T-cell (primary cell): Measurements from ENCODE around the gene NEK7. TPM values are rescaled to one million over a fixed set of nuclear protein-coding genes. Genes with fewer than 3 reads are reported as not detected.
"Not testable (repeated sequence)": the region's sequence is repeated elsewhere in the genome, so short reads cannot be mapped to it uniquely, and the experiment has no call there.

Experiments
- ATAC-seq, 4 experiments: fragments of 200-7000 bp in 3 of 4; fragments of 150-1000 bp in 1 of 4; cut with Tn5 transposase; replicated peaks in 1 of 4; 1 replicate in 3 of 4; 2 replicates in 1 of 4; pipeline ENCODE4 v1.10.0; 2021; ENCODE audit warnings: moderate library complexity in 3 of 4, mild to moderate bottlenecking in 2 of 4, moderate number of reproducible peaks in 1 of 4
- CTCF ChIA-PET, 2 donors: fragments of 300-600 bp; sonication (Branson Sonifier 250); formaldehyde crosslinking; loops; one replicate each; lab custom pipeline; 2022; ENCODE audit warnings: antibody characterized with exemption in 2 of 2; lab: Charles Lee
- POLR2A ChIA-PET, 2 donors: fragments of 300-600 bp; sonication (Branson Sonifier 250); formaldehyde crosslinking; loops; one replicate each; lab custom pipeline; 2022; ENCODE audit warnings: antibody characterized with exemption in 2 of 2; lab: Charles Lee
- DNase-seq, 35 experiments: peaks; one replicate each; pipeline versions ENCODE4 v3.0.0 to v3.0.0-alpha.2; 2013 to 2023
- H3K27ac ChIP-seq: one replicate; pipeline ENCODE4 v1.5.1; 2013; ENCODE audit warnings: low read length
- H3K27me3 ChIP-seq, 2 experiments: replicated peaks in 1 of 2; 1 replicate in 1 of 2; 2 replicates in 1 of 2; pipeline versions ENCODE4 v1.6.1 to v1.7.0; 2013; ENCODE audit warnings: low read length in 1 of 2, mixed read lengths in 1 of 2; ENCODE audit not compliant: control insufficient read depth in 2 of 2, insufficient read depth in 2 of 2; ENCODE audit errors: extremely low read depth in 1 of 2
- H3K36me3 ChIP-seq, 2 donors: 1 replicate in 1 of 2; 2 replicates in 1 of 2; pipeline versions ENCODE4 v1.6.1 to v1.7.0; 2013; ENCODE audit warnings: low read length in 1 of 2; ENCODE audit not compliant: control insufficient read depth in 2 of 2, insufficient read depth in 1 of 2; ENCODE audit errors: extremely low read depth in 1 of 2
- H3K4me1 ChIP-seq, 2 experiments: 1 replicate in 1 of 2; 2 replicates in 1 of 2; pipeline versions ENCODE4 v1.6.1 to v1.7.0; 2013; ENCODE audit warnings: low read length in 2 of 2, mixed read lengths in 1 of 2; ENCODE audit not compliant: insufficient read depth in 2 of 2, control insufficient read depth in 1 of 2; ENCODE audit errors: extremely low read depth in 1 of 2
- H3K4me3 ChIP-seq, 2 donors: 1 replicate in 1 of 2; 2 replicates in 1 of 2; pipeline versions ENCODE4 v1.5.1 to v1.7.0; 2013; ENCODE audit warnings: mild to moderate bottlenecking in 2 of 2, low read length in 1 of 2, moderate library complexity in 1 of 2; ENCODE audit not compliant: control insufficient read depth in 1 of 2; ENCODE audit errors: extremely low read depth in 1 of 2
- H3K9me3 ChIP-seq: 2 replicates; pipeline ENCODE4 v1.7.0; 2013
- H3K27ac Mint-ChIP-seq, 2 donors: one replicate each; pipeline ENCODE4 v1.8.0; 2020 to 2021; ENCODE audit warnings: mild to moderate bottlenecking in 2 of 2, mixed read lengths in 2 of 2
- H3K27me3 Mint-ChIP-seq, 2 donors: one replicate each; pipeline ENCODE4 v1.8.0; 2021 to 2022; ENCODE audit warnings: mixed read lengths in 2 of 2
- H3K36me3 Mint-ChIP-seq: one replicate; pipeline ENCODE4 v1.8.0; 2021; ENCODE audit warnings: mixed read lengths
- H3K4me1 Mint-ChIP-seq, 3 donors: one replicate each; pipeline ENCODE4 v1.8.0; 2020 to 2022; ENCODE audit warnings: mixed read lengths in 3 of 3, mild to moderate bottlenecking in 1 of 3
- H3K4me3 Mint-ChIP-seq, 3 donors: one replicate each; pipeline ENCODE4 v1.8.0; 2020 to 2022; ENCODE audit warnings: mild to moderate bottlenecking in 3 of 3, mixed read lengths in 3 of 3, moderate library complexity in 3 of 3
- H3K9me3 Mint-ChIP-seq, 3 donors: one replicate each; pipeline ENCODE4 v1.8.0; 2020 to 2022; ENCODE audit warnings: mixed read lengths in 3 of 3
- WGBS: methylation state at CpG from one replicate; pipeline ENCODE4 v1.1.5; 2013; ENCODE audit warnings: missing lambda C conversion rate; ENCODE audit not compliant: insufficient coverage; 5-methylcytosine and 5-hydroxymethylcytosine counted together
- total RNA-seq, 35 experiments: library from RNA in 6 of 35; stranded (reverse) in 6 of 35; fragments of 120-200 nt in 1 of 35; gene quantifications; one replicate each; pipeline versions ENCODE4 v1.2.1 to v1.2.4 and lab custom pipeline; 2013 to 2026

Gene NEK7
- total RNA-seq, 5 donors from 2014 or later (not counting 1 experiment from before 2014, with no cell fraction given) = 31.8 to 75.4 (median 69.9) TPM

- WGBS = no CpG with 5 or more reads among the region's 3 CpGs
- Histone ChIP-seq H3K4me1 (peaks cover 30 to 31% of the 10 kb centered on the region in 2 experiments), H3K9me3 (no peaks in the 10 kb centered on the region), H3K27me3 (no peaks in the 10 kb centered on the region), H3K36me3 (no peaks in the 10 kb centered on the region), H3K4me3 (no peak overlapping the region), H3K27ac (peak overlapping the region; percentile 79)
- ATAC-seq (no peak), DNase-seq (no peak)
- Mint-ChIP-seq H3K36me3 (no peaks in the 10 kb centered on the region), H3K4me3 (peak overlapping the region in 1 of 3 donors; percentile 52), H3K9me3 (no peaks in the 10 kb centered on the region), H3K27me3 (no peaks in the 10 kb centered on the region), H3K27ac (no peak overlapping the region), H3K4me1 (peaks cover 72 to 87% (median 86%) of the 10 kb centered on the region in 3 donors)
- ChIA-PET POLR2A (interaction anchor here in 1 of 2 donors (0.6 kb wide), 1 partner anchor 60 kb away, joined by 3 read pairs; no protein-coding TSS in a partner anchor), CTCF (interaction anchor here (1.2 to 1.4 kb wide), 2 partner anchors 13 to 15 kb away, joined by 3 to 5 read pairs; no protein-coding TSS in a partner anchor)
Measured at GRCh38 chr1:198185146-198185545, 28.3 kb downstream of the NEK7 start.

GRCh38 chr1:198185759-198186158, 29.0 kb downstream of the NEK7 start:
- Histone ChIP-seq H3K36me3 (no peaks in the 10 kb centered on the region), H3K27ac (peak overlapping the region; percentile 79), H3K4me3 (no peak overlapping the region), H3K9me3 (no peaks in the 10 kb centered on the region), H3K4me1 (peaks cover 25 to 30% of the 10 kb centered on the region in 2 experiments), H3K27me3 (no peaks in the 10 kb centered on the region)
- ATAC-seq (no peak), DNase-seq (no peak)
- H3K9me3 Mint-ChIP-seq = no peaks in the 10 kb centered on the region
- CTCF ChIA-PET = interaction anchor here (0.8 to 1.4 kb wide), 3 partner anchors 13 to 29 kb away, joined by 3 to 5 read pairs (median 4); no protein-coding TSS in a partner anchor
- no CpG with 5 or more reads among the region's 2 CpGs for WGBS
- no peaks in the 10 kb centered on the region for H3K36me3 Mint-ChIP-seq
- peaks cover 72 to 88% (median 87%) of the 10 kb centered on the region in 3 donors for H3K4me1 Mint-ChIP-seq
- no peaks in the 10 kb centered on the region for H3K27me3 Mint-ChIP-seq
- H3K4me3 Mint-ChIP-seq = peak overlapping the region; percentile 39 to 52 (median 39)
- POLR2A ChIA-PET = interaction anchor here in 1 of 2 donors (0.9 to 1.0 kb wide), 2 partner anchors 12 to 22 kb away, joined by 3 to 4 read pairs; no protein-coding TSS in a partner anchor
- peak overlapping the region; percentile 73 to 85 for H3K27ac Mint-ChIP-seq

- POLR2A ChIA-PET = interaction anchor here (0.6 to 1.5 kb wide), 5 partner anchors 8 to 23 kb away, joined by 3 to 5 read pairs (median 3); no protein-coding TSS in a partner anchor
- 100% methylated on average over 2 of the region's 2 CpGs for WGBS
- Mint-ChIP-seq H3K4me3 (peak overlapping the region in 1 of 3 donors; percentile 50), H3K36me3 (no peaks in the 10 kb centered on the region), H3K9me3 (no peaks in the 10 kb centered on the region), H3K27ac (peak overlapping the region; percentile 85 to 93), H3K27me3 (no peaks in the 10 kb centered on the region), H3K4me1 (peaks cover 72 to 87% (median 87%) of the 10 kb centered on the region in 3 donors)
- ATAC-seq (no peak), DNase-seq (no peak)
- H3K36me3 ChIP-seq = no peaks in the 10 kb centered on the region
- CTCF ChIA-PET = no interaction called here
- H3K9me3 ChIP-seq = no peaks in the 10 kb centered on the region
- no peaks in the 10 kb centered on the region for H3K27me3 ChIP-seq
- peak overlapping the region; percentile 79 for H3K27ac ChIP-seq
- no peak overlapping the region for H3K4me3 ChIP-seq
- peaks cover 19 to 30% of the 10 kb centered on the region in 2 experiments for H3K4me1 ChIP-seq
Measured at GRCh38 chr1:198186916-198187580, 30.2 kb downstream of the NEK7 start.

DNA sequence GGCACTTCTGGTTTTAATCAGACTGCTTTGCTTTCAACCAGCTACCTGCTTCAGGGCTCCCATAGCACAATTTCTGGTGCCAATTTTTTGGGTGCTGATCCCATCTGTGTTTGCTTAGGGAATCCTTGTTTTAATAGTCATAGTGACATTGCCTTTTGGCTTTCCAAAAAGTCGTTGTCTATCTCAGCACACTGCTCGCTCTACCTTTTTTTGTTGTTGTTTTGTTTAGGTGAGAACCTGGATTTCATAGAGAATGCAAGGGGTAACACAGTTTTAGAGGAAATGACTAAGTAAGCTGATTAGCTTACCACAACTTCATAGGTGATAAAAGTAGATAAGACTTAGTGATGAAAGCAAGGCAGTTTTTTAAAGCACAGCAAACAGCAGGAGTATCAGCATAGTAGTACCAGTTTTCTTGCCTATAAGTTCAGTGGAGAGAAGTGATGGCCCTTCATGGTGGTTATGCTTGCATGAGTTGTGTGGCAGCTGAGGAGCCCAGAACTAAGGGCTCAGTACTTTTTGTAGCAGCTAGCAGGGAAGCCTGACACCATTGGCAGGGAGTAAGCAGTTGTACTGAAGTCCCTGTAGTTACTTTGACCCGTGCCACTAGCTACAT, 31.3 kb downstream of the NEK7 start:
- Mint-ChIP-seq H3K9me3 (no peaks in the 10 kb centered on the region), H3K27ac (peak overlapping the region; percentile 85 to 93), H3K4me3 (peak overlapping the region; percentile 37 to 50 (median 50)), H3K27me3 (no peaks in the 10 kb centered on the region), H3K4me1 (peaks cover 72 to 87% (median 87%) of the 10 kb centered on the region in 3 donors), H3K36me3 (no peaks in the 10 kb centered on the region)
- no peaks in the 10 kb centered on the region for H3K36me3 ChIP-seq
- ATAC-seq (peak; percentile 89 to 96 (median 94)), DNase-seq (peak in 8 of 35 experiments; percentile 16 to 69 (median 30))
- H3K4me1 ChIP-seq = peaks cover 19 to 30% of the 10 kb centered on the region in 2 experiments
- H3K27ac ChIP-seq = peak overlapping the region; percentile 79
- WGBS = 14% methylated on average over 1 of the region's 3 CpGs
- no peaks in the 10 kb centered on the region for H3K27me3 ChIP-seq
- peak overlapping the region in 1 of 2 donors; percentile 18 for H3K4me3 ChIP-seq
- no peaks in the 10 kb centered on the region for H3K9me3 ChIP-seq
- ChIA-PET POLR2A (interaction anchor here in 1 of 2 donors (0.6 to 1.5 kb wide), 3 partner anchors 21 to 24 kb away, joined by 3 to 5 read pairs (median 3); no protein-coding TSS in a partner anchor), CTCF (interaction anchor here in 1 of 2 donors (1.3 kb wide), 1 partner anchor 21 kb away, joined by 5 read pairs; no protein-coding TSS in a partner anchor)

DNA sequence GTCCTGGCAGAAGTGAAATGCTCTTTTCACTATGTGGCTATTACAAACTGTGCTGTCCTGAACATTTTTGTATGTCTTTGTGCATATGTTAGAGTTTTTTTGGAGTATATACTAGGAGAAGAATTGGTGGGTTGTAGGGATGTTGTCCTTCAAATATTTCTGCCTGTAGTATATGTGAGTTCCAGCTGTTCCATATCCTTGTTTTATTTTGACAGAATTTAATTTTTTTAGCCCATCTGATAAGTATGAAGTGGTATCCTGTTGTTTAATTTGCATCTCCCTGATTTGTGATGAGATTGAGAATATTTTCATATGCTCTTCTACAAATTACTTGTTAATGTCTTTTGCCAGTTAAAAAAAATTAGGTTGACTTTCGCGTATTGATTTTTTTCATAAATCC, 34.3 kb downstream of the NEK7 start:
- no peaks in the 10 kb centered on the region for H3K9me3 Mint-ChIP-seq
- H3K27me3 Mint-ChIP-seq = no peaks in the 10 kb centered on the region
- H3K27ac ChIP-seq = peak overlapping the region; percentile 79
- H3K4me3 ChIP-seq = no peak overlapping the region
- ATAC-seq = no peak
- ChIA-PET CTCF (no interaction called here), POLR2A (interaction anchor here in 1 of 2 donors (0.6 kb wide), 1 partner anchor 14 kb away, joined by 3 read pairs; no protein-coding TSS in a partner anchor)
- H3K4me1 Mint-ChIP-seq = peaks cover 85 to 89% (median 88%) of the 10 kb centered on the region in 3 donors
- no peak for DNase-seq
- no peaks in the 10 kb centered on the region for H3K36me3 ChIP-seq
- no CpG with 5 or more reads among the region's 2 CpGs for WGBS
- H3K4me1 ChIP-seq = peaks cover 13 to 24% of the 10 kb centered on the region in 2 experiments
- H3K27ac Mint-ChIP-seq = peak overlapping the region; percentile 79 to 89
- no peaks in the 10 kb centered on the region for H3K9me3 ChIP-seq
- H3K27me3 ChIP-seq = no peaks in the 10 kb centered on the region
- peak overlapping the region in 2 of 3 donors; percentile 11 to 18 for H3K4me3 Mint-ChIP-seq
- no peaks in the 10 kb centered on the region for H3K36me3 Mint-ChIP-seq

- WGBS = no CpG with 5 or more reads among the region's 1 CpG
- ATAC-seq, H3K4me3 ChIP-seq, H3K9me3 ChIP-seq, H3K27me3 ChIP-seq, H3K27ac ChIP-seq, H3K27me3 Mint-ChIP-seq, H3K36me3 Mint-ChIP-seq, H3K9me3 Mint-ChIP-seq, CTCF ChIA-PET, DNase-seq, H3K36me3 ChIP-seq, H3K4me3 Mint-ChIP-seq: not testable (repeated sequence)
- Mint-ChIP-seq H3K4me1 (peaks cover 84 to 85% (median 85%) of the 10 kb centered on the region in 3 donors), H3K27ac (peak overlapping the region; percentile 59 to 75)
- POLR2A ChIA-PET = interaction anchor here (0.6 to 0.8 kb wide), 2 partner anchors 10 to 15 kb away, joined by 3 read pairs; no protein-coding TSS in a partner anchor
- H3K4me1 ChIP-seq = peaks cover 4 to 17% of the 10 kb centered on the region in 2 experiments
Measured at GRCh38 chr1:198193871-198194270, 37.1 kb downstream of the NEK7 start.
